ENCODE measurements around the gene MB21D2.

GRCh38 chr3:192933259-192933658, 15.6 kb upstream of the MB21D2 start:
- TF ChIP-seq CTCF (IDR thresholded peaks at IDR 0.05; ENCODE audit: low read length) (no peak), EZH2 (IDR thresholded peaks at IDR 0.05; ENCODE audit: borderline replicate concordance, low read length) (no peak)

Measured in OCI-LY1 (cell line).